Stimulated activated naive CD4-positive, alpha-beta T cell treated with Interleukin-2 at 50 U/mL for 16 hours (primary cell): ENCODE data around the gene GMPR.
"Not testable (repeated sequence)": the region's sequence is repeated elsewhere in the genome, so short reads cannot be mapped to it uniquely, and the experiment has no call there.

ENCODE experiments used
- DNase-seq: peaks from one replicate; lab custom pipeline; 2025; lab: John Stamatoyannopoulos, UW

The GMPR gene

DNA sequence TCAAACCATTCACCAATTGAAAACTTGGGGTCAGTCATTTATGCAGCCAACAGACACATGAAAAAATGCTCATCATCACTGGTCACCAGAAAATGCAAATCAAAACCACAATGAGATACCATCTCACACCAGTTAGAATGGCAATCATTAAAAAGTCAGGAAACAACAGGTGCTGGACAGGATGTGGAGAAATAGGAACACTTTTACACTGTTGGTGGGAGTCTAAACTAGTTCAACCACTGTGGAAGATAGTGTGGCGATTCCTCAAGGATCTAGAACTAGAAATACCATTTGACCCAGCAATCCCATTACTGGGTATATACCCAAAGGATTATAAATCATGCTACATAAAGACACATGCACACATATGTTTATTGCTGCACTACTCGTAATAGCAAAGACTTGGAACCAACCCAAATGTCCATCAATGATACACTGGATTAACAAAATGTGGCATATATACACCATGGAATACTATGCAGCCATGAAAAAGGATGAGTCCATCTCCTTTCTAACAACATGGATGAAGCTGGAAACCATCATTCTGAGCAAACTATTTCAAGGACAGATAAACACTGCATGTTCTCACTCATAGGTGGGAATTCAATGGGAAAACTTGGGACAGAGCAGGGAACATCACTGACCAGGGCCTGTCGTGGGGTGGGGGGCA is 13.2 kb upstream of the GMPR start:
- not testable (repeated sequence) for DNase-seq

- not testable (repeated sequence) for DNase-seq
These were observed 12.0 kb upstream of the GMPR start for GRCh38 chr6:16226117-16227047.

- no peak for DNase-seq
These were observed 11.3 kb upstream of the GMPR start for GRCh38 chr6:16227048-16227562.

GRCh38 chr6:16227605-16228004 is 10.8 kb upstream of the GMPR start:
- DNase-seq = no peak

- DNase-seq = no peak
These were observed 10.3 kb upstream of the GMPR start for GRCh38 chr6:16228043-16228442.

DNA sequence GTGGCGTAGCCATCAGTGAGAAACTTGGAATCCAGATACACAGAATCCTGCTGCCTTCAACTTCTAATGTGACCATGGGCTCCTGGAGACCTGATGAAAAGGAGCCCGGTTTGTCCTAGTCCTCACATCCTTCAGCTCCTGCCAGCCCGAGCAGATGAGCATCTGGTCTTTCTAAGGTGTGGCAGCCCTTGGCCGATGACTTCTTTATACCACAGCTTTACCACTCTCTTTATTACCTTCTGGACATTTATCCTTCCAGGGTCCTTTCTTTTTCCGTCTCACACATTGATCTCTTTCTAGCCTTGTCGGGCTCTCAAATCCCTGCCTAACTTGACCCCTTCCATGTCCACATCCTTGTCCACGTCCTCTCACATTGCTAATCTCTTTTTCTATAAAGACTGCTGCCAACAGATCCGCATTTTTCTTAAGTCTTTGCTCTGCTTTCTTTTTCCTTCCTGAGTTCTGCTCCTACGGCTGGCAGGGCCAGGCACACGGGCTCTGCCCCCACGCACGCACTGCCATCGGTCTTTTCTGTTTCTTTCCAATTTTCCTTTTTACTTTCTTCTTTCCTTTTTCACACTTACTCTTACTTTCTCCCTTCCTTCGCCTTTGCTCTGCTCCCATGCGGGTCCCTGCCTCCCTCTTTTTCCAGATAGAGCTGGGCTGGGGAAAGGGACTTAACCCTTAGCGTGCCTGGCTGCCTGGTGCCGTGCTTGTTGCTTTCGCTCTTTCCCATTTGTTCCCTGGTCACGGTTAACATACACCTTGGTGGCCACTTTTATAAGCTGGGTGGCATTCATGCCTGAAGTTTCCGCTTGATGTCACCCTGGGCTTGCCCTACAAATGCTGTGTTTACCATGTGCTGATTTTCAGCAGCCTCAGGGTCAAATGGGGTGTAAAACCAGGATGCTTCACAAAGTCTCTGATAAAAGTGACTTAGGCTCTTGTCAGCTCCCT is 9.4 kb upstream of the GMPR start:
- no peak for DNase-seq

DNA sequence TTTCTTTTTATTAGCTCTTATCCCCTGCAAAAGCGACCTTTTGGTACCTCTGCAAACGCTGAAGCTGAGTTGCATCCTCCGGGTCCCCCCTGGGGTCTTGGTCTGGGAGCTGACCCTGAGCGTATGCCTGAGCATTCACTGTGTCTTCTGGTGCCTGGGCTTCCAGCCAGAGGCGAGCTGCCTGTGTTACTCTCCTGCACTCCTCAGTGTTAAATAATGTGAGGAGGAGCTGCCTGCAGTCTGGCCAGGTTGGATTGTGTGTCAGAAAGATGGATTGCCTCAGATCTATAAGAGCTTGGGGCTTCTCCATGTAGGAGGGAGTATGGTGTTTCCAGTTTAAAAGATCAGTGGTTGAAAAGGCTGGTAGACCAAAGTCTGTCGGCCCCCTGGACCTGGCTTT is 8.7 kb upstream of the GMPR start:
- no peak for DNase-seq

DNA sequence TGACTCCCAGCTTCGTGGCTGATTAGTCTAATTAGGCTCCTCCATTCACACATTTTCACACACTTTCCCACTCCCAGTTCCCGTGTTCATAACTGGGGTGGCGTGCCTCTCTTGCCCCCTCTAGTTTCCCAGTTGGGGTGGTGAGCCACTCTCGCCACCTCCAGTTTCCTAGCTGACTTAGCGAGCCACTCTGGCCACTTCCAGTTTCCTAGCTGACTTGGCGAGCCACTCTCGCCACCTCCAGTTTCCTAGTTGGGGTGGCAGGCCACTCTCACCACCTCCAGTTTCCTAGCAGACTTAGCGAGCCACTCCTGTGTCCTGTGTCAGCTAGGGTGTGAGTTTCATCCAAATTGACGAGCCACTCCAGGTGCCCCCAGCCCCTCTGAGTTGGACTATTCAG is 7.4 kb upstream of the GMPR start:
- DNase-seq = no peak

DNA sequence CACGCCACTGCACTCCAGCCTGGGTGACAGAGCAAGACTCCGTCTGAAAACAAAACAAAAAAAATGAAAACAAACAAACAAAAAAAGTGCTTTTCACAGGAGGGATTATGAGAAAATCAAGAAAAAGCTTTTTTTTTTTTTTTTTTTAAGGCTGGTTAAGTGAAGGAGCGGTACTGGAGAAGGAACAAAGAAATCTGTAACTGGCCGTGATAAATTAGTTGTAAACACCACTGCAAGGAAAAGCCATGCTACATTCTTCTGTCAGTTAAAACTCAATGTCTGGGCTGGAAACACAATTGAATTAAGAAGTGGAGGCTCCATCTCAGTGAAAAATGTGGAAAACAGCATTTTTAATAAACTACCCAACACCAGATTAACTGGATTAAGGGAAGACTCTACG is 6.3 kb upstream of the GMPR start:
- no peak for DNase-seq

DNA sequence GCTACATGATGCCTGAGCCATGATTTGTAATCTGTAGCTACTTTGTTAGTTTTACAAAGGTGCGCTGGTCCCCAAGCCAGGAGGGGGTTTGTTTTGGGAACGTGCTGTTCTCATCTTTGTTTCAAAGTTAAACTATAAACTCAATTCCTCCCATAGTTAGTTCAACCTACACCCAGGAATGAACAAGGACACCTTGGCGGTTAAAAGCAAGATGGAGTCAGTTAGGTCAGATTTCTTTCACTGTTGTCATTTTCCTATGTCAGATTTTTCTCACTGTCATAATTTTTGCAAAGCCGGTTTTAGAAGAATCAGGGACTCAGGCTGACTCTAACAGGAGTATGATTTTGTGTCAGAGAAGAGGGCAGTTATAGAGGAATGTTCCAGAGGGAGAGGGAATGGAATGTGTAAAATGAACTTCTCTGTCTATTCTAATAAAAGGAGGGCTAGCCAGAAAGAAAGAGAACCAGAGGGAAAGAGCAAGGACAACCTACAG is 2.3 kb upstream of the GMPR start:
- DNase-seq = no peak

- DNase-seq = no peak
These were observed 1.7 kb upstream of the GMPR start for GRCh38 chr6:16236631-16237199.

DNA sequence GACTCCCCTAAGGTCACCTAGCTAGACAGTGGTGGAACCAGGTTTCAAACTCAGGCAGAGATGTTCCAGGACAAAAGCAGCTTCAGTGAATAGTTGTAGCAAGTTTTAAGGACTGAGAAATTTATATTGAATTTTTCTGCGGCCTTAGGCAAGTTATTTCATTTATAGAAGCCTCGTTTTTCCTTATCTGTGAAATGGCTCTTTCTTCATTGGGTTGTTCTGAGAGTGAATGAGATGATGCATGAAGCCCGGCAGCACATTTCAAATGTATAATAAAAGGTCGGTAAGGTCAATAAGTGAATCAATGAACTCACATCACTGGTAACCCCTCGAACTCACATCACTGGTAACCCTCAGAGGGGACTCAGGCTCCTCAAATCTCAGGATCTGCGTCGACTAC is 1.1 kb upstream of the GMPR start:
- no peak for DNase-seq

DNA sequence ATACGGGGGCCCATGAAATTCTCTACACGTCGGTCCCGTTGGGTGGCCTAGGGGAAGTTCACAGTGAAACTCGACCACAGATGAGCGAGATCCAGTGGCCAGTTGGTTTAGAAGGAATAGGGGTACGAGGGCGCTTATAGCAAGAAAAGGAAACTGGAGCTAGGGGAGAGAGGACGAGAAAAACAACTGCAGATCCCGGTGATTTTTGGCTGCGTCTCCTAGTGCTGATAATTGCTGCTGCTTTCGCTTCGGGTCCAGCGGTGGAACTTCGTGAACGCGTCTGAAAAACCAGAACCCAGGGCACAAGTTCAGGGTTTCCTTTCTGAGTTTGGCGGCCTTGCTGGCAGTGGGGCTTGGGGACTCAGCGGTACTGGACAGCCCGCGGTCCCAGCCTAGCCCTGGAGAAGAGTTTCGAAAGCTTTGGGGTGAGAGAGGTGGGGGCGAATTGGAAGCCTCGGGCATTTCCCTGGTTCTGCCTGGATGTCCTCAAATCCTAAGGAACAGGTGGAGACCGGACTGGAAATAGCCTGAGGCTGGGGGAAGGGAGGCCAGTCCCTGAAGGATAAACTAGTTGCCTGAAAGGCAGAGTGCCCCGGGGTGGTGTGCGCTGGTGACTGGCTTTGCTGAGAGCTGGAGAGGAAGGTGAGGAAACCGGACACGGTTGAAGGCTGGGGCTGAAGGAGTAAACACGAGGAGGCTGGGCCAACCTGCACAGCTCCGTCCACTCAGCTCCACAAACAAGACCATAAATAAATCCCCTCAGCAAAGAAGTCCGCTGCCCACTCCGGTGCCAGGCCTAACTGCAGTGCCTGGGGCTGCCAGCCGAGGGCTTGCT is 793 bp downstream of the GMPR start:
- DNase-seq = no peak

- no peak for DNase-seq
These were observed 1.4 kb downstream of the GMPR start for GRCh38 chr6:16239798-16240123.

DNA sequence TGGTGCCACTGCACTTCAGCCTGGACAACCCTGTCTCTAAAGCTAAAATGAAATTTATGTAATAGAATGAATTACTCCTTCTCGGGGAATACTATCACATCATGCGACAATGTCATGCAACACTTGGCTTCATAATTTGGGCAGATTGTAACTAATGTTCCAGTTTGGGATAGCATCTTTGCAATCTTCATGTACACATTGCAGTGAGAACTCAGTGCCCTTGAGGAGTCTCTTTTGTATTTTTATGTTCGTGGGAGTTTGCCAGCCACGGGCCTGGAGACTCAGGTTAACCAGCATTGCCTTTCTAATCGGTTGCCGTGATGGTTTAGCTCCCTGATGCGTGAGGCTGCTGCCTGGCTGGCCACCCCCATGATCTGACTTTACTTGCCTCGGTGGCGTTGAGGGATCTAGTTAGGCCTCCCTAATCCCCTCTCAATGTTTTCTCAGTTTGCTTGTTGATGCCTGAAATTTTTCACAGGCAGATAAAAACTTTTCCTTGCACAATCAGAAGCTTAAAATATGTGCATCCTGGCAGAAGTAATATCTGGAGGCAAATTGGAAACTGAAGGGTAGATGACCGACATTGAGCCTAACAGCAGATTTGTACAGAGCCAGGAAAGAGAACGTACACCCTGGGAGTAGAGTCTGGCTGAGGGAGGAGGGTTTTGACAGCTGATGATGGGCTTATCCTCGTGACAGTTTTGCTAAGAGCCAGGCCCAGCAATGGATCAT is 2.4 kb downstream of the GMPR start:
- no peak for DNase-seq

GRCh38 chr6:16241321-16241689 is 2.9 kb downstream of the GMPR start:
- no peak for DNase-seq

DNA sequence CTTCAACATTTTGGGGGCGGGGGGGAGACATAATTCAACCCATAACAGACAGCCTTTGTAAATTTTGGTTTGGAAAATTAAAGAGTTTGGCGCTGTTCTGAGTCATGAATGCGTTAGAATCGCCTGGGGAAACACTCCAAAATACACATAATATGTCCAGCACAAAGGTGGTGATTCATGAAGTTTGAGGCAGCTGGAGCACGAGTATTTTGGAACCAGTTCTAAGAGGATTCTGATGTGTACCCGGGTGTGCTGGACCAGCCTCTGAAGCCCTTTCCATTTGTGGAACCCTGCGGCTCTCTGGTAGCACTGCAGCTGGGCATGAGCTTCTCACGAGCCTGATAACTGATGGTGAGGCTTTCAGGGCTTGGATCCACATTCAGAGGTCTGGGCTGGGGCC is 4.7 kb downstream of the GMPR start:
- no peak for DNase-seq

GRCh38 chr6:16243664-16244063 is 5.3 kb downstream of the GMPR start:
- no peak for DNase-seq

GRCh38 chr6:16244446-16244845 is 6.1 kb downstream of the GMPR start:
- no peak for DNase-seq

- DNase-seq = no peak
These were observed 6.6 kb downstream of the GMPR start for GRCh38 chr6:16244869-16245451.
